Measurements from ENCODE around the gene MPST.

MPST gene

DNA sequence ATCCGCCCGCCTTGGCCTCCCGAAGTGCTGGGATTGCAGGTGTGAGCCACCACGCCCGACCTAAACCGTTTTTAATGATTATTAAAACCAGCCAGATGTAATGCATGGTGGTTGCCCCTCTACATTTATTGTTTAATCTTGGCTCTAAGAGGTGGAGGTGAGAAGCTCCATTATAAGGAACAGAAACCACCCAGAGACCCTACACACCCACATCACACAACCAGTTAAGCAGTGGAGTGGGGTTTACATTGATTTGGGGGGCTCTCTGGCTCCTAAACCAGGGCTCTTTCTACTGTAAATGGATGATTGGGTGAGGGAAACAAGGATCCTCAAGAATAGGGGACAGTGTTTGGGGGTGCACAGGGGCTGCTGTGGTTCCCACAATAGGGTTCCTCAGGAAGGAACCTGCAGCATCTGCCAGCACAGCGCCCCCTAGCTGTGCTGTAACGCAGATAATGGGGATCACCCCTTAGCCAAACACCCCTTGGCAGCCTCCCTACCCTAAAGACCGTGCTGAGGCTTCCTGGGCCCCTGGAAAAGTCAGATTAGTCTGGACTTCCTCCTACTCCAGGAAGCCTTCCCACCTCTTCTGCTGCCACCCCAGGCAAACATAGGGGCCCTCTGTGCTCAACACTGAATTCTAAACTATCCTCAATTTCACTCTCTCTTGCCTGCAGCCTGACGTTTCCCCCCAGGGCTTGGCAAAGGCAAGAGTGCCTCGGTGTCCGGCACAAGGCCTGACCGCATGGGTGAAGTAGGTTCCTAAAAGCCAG lies 2.4 kb downstream of the MPST start:
- no peak for DNase-seq (ENCODE audit: low read depth, low spot score)
- H3K27ac ChIP-seq = no peak overlapping the region

DNA sequence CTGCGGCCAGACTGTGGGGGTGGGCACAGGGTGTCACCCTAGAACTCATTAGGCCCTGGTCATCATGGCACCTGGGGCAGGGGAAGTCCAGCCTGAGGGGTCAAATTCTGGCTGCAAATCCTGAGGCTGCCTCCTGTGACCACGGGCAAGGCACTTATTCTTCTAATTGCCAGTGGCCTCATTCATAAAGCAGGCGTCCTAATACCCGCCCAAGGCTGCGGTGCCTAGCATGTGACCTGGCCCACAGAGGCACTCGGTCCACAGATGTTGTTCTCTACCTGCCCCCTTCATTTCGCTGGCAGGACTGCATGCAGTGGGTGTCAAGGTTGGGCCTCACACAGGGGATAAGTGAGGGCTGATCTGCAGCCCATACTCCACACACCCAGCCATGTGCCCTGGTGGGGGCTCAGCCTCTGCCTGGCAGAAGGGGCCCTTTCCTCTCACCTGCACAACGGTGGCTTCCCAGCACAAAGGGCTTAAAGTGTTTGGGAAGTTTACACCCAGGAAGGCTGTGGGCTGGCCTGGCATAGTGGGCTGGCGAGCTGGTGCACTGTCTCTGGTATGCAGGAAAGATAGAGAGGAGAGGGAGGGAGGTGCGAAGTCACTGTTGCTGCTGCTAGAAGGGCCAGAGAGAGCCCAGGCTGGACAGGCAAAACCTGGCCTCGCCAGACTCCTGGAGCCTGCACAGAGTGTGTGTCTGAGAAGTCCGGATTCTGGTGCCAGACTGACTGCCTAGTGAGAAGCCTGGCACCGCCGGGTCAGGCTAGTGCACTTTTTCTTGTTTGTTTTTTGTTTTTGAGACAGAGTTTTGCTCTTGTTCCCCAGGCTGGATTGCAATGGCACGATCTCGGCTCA lies 3.2 kb downstream of the MPST start:
- no peak for DNase-seq (ENCODE audit: low read depth, low spot score)
- no peak overlapping the region for H3K27ac ChIP-seq

DNA sequence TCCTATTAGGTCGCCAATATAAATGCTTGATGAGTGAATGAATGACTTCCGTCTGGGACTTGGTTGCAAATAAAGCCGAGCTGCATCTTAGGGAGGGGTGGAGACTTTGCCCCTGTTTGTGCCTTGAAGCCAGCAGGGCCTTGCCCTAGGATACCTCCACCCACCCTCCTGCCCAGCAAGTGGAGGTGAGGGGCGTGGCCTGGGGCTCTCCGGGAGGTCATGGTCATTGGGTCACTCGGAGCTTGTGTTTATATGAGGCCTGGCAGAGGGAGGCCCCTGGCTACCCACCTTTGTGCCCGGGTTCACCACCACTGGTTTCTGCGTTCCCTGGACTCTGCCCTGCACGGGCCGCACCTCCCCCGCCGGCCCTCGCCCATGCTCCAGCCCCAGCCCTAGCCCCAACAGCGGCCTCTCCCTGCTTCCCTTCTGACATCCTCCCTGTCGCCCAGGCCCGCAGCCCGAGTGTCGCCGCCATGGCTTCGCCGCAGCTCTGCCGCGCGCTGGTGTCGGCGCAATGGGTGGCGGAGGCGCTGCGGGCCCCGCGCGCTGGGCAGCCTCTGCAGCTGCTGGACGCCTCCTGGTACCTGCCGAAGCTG lies 4.3 kb downstream of the MPST start:
- no peak overlapping the region for H3K27ac ChIP-seq
- DNase-seq (ENCODE audit: low read depth, low spot score) = no peak

DNA sequence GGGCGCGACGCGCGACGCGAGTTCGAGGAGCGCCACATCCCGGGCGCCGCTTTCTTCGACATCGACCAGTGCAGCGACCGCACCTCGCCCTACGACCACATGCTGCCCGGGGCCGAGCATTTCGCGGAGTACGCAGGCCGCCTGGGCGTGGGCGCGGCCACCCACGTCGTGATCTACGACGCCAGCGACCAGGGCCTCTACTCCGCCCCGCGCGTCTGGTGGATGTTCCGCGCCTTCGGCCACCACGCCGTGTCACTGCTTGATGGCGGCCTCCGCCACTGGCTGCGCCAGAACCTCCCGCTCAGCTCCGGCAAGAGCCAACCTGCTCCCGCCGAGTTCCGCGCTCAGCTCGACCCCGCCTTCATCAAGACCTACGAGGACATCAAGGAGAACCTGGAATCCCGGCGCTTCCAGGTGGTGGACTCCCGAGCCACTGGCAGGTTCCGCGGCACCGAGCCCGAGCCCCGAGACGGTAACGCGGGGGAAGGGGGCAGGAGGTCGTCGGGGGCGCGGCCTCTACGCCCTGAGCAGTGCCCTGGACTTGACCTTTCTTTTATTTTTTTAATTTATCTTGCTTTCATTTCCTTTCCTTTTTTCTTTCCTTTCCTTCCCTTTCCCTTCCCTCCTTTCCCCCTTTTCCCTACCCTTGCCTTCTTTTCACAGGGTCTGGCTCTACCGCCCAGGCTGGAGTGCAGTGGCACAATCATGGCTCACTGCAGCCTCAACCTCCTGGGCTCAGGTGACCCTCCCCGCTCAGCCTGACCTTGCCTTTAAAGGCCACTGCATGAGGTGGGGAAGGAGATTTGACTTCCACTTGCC lies 5.0 kb downstream of the MPST start:
- no peak overlapping the region for H3K27ac ChIP-seq
- DNase-seq (ENCODE audit: low read depth, low spot score) = no peak

DNA sequence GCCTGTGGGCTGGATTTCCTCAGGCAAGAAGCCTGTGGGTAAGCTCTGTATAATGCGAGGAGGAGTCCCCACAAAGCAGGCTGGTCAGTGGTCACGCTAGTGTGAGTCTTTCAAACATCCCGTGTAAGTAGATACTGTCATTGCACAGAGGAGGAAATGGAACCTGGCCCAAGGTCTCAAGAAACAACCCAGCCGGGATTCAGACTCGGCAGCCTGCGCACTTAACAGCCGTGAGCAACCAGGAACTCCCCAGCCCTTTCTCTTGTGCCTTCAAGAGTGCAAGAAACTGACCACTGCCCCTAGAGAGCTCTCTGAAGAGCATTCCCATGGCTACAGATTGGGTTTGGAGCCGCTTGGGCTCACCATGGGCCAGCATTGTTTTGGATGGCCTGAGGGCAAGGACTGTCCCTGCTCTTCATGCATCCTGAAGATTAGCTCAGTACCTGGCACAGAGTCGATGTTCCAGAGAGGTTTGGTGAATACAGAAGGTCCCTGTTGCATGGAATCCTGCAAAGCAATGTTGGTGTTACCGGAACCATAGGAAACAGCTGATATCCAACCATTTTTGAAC lies 6.0 kb downstream of the MPST start:
- H3K27ac ChIP-seq = no peak overlapping the region
- DNase-seq (ENCODE audit: low read depth, low spot score) = no peak

DNA sequence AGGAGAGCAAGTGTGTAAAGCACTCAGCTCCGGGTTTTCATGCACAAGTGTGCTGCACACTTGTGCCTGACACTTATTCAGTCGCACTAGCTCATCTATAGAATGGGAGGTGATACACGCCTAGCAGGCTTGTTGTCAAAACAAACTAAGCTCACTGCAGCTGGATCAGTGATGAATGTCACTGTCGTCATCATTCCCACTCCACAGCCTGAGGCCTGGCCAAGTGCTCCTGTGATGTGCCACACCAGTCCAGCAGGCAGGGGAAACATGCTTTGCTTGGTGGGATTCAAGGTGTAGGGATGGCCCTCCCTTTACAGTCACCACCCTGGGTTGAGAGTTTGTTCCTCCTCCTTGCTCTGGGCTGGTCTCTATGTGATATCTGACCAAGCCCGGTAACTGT lies 6.8 kb downstream of the MPST start:
- DNase-seq (ENCODE audit: low read depth, low spot score) = no peak

DNA sequence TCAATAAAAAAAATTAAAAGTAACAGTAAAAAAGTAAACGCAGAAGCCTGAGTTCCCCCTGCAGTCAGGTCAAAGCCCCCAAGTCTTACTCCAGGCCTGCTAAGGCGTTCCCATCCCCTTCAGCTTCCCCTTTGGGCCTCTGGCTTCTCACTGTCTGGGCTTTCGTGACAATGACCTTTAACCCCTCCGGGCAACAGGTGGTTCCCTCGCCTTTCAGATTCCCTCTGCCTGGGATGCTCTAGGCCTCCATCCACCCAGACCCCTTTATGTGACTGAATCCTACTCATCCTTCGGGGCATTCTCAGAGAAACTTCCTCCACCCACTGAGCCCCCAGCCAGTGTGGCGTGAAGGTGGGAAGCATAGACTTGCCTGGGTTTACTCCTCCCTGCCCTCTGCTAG lies 8.0 kb downstream of the MPST start:
- DNase-seq (ENCODE audit: low read depth, low spot score) = no peak
- no peak overlapping the region for H3K27ac ChIP-seq

More for the DNA sequence above, 6.8 kb downstream of the MPST start:
- no peak overlapping the region for H3K27ac ChIP-seq

DNA sequence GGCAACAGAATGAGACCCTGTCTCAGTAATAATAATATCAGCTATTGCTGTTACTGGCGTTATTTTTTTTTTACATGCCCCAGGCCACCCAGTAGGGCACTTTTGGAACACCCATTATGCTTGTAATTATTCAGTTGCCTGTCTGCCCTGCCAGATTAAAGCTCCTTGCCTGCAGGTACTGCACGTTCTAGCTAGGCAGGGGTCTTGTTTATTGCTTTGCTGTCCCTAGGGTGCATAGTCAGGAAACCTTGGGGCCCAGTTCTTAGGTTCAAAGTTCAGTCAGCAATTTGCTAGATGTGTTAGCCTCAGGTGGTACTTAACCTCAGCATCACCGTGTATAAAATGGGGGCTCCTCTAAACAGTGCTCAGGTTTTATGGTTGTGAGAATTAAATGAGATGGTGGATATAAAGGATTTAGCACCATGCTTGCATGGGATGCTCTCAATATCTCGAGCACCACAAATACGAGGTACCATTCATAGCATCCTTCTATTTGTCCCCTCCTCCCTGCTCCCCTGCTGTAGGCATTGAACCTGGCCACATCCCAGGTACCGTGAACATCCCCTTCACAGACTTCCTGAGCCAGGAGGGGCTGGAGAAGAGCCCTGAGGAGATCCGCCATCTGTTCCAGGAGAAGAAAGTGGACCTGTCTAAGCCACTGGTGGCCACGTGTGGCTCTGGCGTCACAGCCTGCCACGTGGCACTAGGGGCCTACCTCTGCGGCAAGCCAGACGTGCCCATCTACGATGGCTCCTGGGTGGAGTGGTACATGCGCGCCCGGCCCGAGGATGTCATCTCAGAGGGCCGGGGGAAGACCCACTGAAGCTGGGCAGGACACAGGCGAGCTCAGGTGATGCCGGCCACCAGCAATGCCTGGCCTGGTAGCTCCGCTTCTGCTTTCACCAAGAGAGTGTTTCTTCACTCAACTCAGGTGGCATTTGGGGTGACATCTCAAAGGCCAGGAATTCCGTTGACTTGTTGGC lies 9.4 kb downstream of the MPST start:
- H3K27ac ChIP-seq = no peak overlapping the region
- DNase-seq (ENCODE audit: low read depth, low spot score) = no peak

DNA sequence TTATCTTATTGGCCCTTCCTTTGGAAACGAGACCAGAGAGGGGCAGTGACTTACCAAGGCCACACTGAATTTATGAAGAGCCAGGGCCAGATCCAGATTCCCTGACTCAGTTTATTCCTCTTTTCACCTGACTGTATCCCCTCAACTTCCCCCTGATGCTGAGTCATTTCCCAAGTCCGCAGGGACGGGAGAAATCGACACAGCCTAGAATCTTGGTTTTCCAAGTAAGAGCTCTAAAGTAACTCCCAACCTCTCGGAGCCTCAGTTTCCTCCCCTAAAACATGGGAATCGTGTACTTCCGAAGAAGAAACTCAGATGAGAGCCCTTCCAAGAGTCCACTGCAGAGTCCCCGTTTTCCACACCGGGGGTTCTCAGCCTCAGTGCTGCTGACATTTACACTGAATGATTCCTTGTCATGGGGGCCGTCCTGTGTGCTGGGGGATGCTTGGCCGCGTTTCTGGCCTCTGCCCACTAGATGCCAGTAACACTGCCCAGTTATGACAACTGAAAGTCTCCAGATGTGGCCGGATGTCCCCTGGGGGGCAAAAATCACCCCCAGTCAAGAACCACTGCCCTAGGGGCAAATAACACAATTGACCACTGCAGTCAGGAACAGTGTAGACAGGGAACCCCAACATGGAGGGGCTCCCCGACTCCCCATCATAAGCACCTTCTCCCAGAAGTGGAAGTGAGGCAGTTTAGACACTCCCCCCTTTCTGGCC lies 11.2 kb downstream of the MPST start:
- H3K27ac ChIP-seq = no peak overlapping the region
- DNase-seq (ENCODE audit: low read depth, low spot score) = no peak

DNA sequence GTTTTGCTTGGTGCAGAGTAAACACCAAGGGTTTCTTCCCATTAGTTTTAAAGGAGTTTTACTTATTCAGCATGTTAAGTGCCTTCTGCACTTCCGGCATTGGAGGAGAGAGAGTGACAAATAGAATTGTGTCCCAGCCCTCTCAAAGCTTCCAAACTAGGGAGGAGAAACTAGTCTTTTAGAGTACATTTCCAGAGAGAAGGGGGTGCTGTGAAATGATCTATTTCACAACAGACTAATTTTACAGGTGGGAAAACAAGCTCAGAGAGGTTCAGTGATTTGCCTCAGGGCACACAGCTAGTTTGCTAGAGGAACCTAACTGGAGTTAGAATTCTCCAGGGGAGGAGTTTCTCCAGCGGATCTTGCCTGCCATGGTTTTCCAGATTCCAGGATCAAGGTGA lies 12.6 kb downstream of the MPST start:
- no peak for DNase-seq (ENCODE audit: low read depth, low spot score)
- peak overlapping the region; percentile 95 for H3K27ac ChIP-seq

DNA sequence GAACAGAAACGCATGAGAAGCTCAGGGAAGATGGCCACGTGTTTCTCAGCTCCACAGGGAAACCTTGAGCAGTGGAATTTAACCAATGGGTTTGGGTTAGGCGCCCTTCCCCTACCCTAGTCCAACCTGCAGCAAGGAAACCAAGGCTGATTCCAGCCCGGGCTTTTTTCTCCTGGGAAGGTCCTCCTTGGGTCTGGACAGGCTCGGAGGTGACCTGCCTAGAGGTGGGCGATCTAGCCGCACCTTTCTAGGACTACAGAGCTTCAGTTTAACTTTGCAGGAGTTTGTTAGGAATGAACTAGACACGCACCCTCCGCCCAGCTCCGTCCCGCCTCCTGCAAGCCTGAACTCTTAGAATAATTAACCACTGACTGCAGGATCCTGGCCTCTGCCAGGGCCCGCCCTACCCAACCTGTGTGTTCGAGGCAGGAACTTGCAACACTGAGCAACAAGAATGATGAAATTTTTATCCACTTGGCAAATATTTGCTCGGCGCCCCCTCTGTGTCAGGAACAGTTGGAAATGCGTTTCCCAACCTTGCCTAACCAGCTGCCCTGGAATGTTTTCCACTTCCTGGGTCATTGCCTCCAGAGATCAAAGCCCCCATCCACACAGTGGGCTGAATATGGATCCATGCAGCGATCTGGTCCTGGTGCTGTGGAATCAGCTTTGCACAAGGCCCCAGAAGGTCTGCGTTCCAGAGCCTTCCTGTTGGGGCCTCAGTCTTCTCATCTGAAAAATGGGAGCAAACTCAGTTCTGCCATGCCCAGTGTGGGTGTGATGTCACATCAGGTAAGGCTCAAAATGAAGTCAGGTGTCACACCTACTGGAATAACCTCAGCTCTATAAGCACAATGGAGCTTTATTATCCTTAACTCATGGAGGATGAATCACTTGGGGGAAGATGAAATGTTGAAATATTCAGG lies 13.3 kb downstream of the MPST start:
- peak; percentile 73 for DNase-seq (ENCODE audit: low read depth, low spot score)
- peak overlapping the region; percentile 95 for H3K27ac ChIP-seq

DNA sequence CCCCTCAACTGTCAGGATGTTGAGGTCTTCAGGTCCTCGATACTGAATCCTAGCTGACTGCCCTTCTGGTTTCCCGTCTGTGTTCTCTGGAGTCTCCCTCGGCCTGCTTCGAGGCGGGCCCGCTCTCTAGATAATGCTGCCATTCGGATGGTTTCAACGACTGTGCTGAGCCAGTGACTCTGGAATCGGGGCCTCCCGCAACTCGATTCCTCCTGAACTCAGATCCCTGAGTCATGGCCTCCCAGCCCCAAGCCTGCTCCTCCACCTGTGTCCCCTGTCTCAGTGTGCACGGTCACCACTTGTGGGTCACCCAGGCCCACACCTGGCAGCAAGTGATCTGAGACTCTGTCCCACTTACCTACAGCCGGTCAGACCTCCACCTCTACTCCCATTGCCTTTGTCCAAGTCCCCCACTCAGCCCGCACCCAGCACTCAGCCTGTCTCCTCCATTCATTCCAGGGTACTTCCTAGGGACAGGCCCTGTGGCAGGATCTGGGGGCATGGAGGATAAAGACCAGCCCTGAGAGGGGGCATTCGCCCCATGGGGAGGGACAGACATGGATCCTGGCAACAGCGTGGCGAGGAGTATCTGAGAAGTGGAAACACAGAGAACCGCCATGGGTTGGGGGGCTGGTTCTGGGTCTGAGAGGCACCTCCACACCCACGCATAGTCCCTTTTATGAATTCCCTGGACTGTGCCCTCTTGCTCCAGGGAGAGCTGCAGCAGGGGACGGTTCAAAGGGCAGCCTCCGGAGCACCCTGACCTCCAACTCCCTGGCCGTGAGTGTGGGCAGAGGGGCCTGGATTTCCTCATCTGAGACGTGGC lies 14.3 kb downstream of the MPST start:
- peak overlapping the region; percentile 95 for H3K27ac ChIP-seq
- DNase-seq (ENCODE audit: low read depth, low spot score) = no peak

DNA sequence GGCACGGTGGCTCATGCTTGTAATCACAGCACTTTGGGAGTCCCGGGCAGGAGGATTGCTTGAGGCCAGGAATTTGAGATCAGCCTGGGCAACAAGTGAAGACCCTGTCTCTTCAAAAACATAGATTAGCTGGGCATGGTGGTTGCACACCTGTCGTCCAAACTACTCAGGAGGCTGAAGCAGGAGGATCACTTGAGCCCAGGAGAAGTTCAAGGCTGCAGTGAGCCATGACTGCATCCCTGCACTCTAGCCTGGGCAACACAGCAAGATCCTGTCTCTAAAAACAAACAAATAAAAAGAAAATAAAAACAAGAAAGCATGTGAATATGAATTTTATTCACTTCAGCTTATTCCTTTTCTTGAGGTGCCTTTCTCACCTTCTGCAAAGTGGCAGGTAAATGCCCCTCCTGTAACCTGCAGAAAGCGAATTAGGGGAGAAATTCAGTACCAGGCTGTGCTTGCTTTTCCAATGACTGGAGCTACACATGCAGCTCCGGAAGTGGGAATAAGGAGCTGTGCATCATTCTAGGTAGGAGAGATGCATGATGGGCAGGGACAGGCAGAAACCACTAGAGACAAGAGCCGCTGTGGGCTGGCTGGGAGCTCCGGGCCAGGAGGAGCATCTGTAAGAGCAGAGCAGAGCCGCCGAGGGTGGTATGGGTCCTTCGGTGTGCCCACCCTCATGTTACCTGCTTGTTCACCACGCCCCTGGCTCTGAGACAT lies 17.3 kb downstream of the MPST start:
- no peak for DNase-seq (ENCODE audit: low read depth, low spot score)

DNA sequence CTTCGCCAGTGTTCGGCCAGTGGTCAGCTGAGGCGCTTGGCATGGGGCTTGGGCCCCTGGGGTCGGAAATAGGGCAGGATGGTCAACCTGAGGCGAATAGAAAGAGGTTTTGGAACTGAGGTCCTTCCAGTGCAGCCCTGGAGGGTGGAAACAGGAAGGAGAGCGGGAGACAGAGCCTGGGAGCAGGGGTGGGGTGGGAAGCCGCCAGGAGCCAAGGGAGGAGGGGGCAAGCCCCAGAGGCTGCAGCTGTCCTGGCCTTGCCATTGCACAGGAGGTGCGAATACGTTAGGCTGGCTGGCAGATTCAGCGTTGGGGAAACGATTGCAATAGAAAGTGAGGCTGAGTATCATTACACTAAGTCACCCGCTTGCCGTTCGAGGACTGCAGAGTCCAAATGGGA lies 18.1 kb downstream of the MPST start:
- no peak for DNase-seq (ENCODE audit: low read depth, low spot score)

More for the DNA sequence above, 17.3 kb downstream of the MPST start:
- no peak overlapping the region for H3K27ac ChIP-seq

DNA sequence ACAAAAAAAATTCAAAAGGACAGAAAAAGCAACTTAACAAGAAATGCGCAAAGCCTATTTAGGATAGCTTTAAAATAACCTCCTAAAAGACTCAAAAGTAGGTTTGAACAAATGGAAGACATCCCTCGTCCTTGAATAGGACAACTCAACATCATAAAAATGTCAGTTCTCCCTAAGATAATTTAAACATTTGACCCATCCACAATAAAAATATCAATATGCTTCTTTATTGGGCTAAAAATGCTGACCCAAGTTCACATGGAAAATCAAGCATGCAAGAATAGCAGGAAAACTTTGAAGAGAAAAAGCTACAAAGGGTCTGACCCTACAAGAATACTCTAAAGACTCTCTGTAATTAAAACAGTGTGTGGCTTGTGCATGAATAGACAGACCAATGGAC lies 19.9 kb downstream of the MPST start:
- no peak for DNase-seq (ENCODE audit: low read depth, low spot score)
- H3K27ac ChIP-seq = no peak overlapping the region

More for the DNA sequence above, 18.1 kb downstream of the MPST start:
- no peak overlapping the region for H3K27ac ChIP-seq

All from epithelial cell of prostate (primary cell).